ENCODE measurements around the gene CUL1. TPM values are rescaled to one million over a fixed set of nuclear protein-coding genes. Genes with fewer than 3 reads are reported as not detected.

CUL1 gene
- total RNA-seq, 2 donors from 2014 or later: 35.0 to 42.1 TPM

- Mint-ChIP-seq H3K27ac (no peak overlapping the region), H3K27me3 (ENCODE audit: insufficient read depth) (no peaks in the 10 kb centered on the region), H3K4me1 (no peaks in the 10 kb centered on the region), H3K9me3 (no peaks in the 10 kb centered on the region), H3K4me3 (no peak overlapping the region), H3K36me3 (ENCODE audit: low read depth) (peaks cover 53% of the 10 kb centered on the region)
- no peak for TF ChIP-seq CTCF (conservative IDR thresholded peaks at IDR 0.05)
- Histone ChIP-seq H3K9me3 (ENCODE audit: control insufficient read depth, low read length) (no peaks in the 10 kb centered on the region), H3K4me1 (ENCODE audit: control insufficient read depth, insufficient read depth, low read length) (no peaks in the 10 kb centered on the region), H3K36me3 (ENCODE audit: control insufficient read depth, insufficient read depth, low read length) (peaks cover 38% of the 10 kb centered on the region), H3K4me3 (ENCODE audit: low read length) (no peak overlapping the region), H3K27ac (ENCODE audit: low read depth, low read length) (no peak overlapping the region), H3K27me3 (ENCODE audit: control insufficient read depth, insufficient read depth, low read length, poor library complexity, severe bottlenecking) (no peaks in the 10 kb centered on the region), H3K9ac (ENCODE audit: extremely low read depth, low read length, poor library complexity, severe bottlenecking) (no peak overlapping the region)
- 95 to 96% methylated on average over 26 to 44 of the region's 44 CpGs for WGBS, 2 experiments (ENCODE audit: insufficient coverage in 1 of 2, insufficient read length in 1 of 2)
- no peak for DNase-seq
Measured at GRCh38 chr7:148782757-148783456, 84.2 kb downstream of the CUL1 start.

- Mint-ChIP-seq H3K27me3 (ENCODE audit: insufficient read depth) (no peaks in the 10 kb centered on the region), H3K36me3 (ENCODE audit: low read depth) (peaks cover 62% of the 10 kb centered on the region), H3K4me3 (no peak overlapping the region), H3K9me3 (no peaks in the 10 kb centered on the region), H3K27ac (no peak overlapping the region), H3K4me1 (no peaks in the 10 kb centered on the region)
- no peak overlapping the region for H3K27ac ChIP-seq (ENCODE audit: low read depth, low read length)
- no peak overlapping the region for H3K4me3 ChIP-seq (ENCODE audit: low read length)
- H3K27me3 ChIP-seq (ENCODE audit: control insufficient read depth, insufficient read depth, low read length, poor library complexity, severe bottlenecking): no peaks in the 10 kb centered on the region
- H3K9ac ChIP-seq (ENCODE audit: extremely low read depth, low read length, poor library complexity, severe bottlenecking): no peak overlapping the region
- H3K36me3 ChIP-seq (ENCODE audit: control insufficient read depth, insufficient read depth, low read length): peaks cover 48% of the 10 kb centered on the region
- H3K9me3 ChIP-seq (ENCODE audit: control insufficient read depth, low read length): no peaks in the 10 kb centered on the region
- DNase-seq: no peak
- no peaks in the 10 kb centered on the region for H3K4me1 ChIP-seq (ENCODE audit: control insufficient read depth, insufficient read depth, low read length)
- no peak for TF ChIP-seq CTCF (conservative IDR thresholded peaks at IDR 0.05)
- 93 to 96% methylated on average over 7 to 15 of the region's 15 CpGs for WGBS, 2 experiments (ENCODE audit: insufficient coverage in 1 of 2, insufficient read length in 1 of 2)
Measured at GRCh38 chr7:148783801-148784527, 85.3 kb downstream of the CUL1 start.

GRCh38 chr7:148787571-148788295 lies 89.0 kb downstream of the CUL1 start:
- WGBS, 2 experiments (ENCODE audit: insufficient coverage in 1 of 2, insufficient read length in 1 of 2): 95 to 97% methylated on average over 12 to 14 of the region's 14 CpGs
- peaks cover 78% of the 10 kb centered on the region for H3K36me3 ChIP-seq (ENCODE audit: control insufficient read depth, insufficient read depth, low read length)
- H3K27ac Mint-ChIP-seq: no peak overlapping the region
- no peaks in the 10 kb centered on the region for H3K27me3 ChIP-seq (ENCODE audit: control insufficient read depth, insufficient read depth, low read length, poor library complexity, severe bottlenecking)
- H3K4me3 ChIP-seq (ENCODE audit: low read length): no peak overlapping the region
- H3K4me3 Mint-ChIP-seq: no peak overlapping the region
- TF ChIP-seq CTCF (conservative IDR thresholded peaks at IDR 0.05): no peak
- H3K36me3 Mint-ChIP-seq (ENCODE audit: low read depth): peaks cover 79% of the 10 kb centered on the region
- H3K4me1 ChIP-seq (ENCODE audit: control insufficient read depth, insufficient read depth, low read length): no peaks in the 10 kb centered on the region
- no peaks in the 10 kb centered on the region for H3K9me3 ChIP-seq (ENCODE audit: control insufficient read depth, low read length)
- H3K27ac ChIP-seq (ENCODE audit: low read depth, low read length): no peak overlapping the region
- H3K27me3 Mint-ChIP-seq (ENCODE audit: insufficient read depth): no peaks in the 10 kb centered on the region
- H3K9ac ChIP-seq (ENCODE audit: extremely low read depth, low read length, poor library complexity, severe bottlenecking): no peak overlapping the region
- H3K4me1 Mint-ChIP-seq: no peaks in the 10 kb centered on the region
- no peak for DNase-seq
- H3K9me3 Mint-ChIP-seq: no peaks in the 10 kb centered on the region
